Cardiac fibroblast (primary cell): ENCODE measurements around the gene PRKG1.
"Not testable (repeated sequence)": the region's sequence is repeated elsewhere in the genome, so short reads cannot be mapped to it uniquely, and the experiment has no call there.

Source experiments
- DNase-seq, 2 donors: peaks; one replicate each; pipeline versions ENCODE4 v3.0.0 to v3.0.0-alpha.2; 2010; ENCODE audit warnings: low read depth in 2 of 2
- H3K4me3 ChIP-seq, 2 donors: replicated peaks in 1 of 2; 1 replicate in 1 of 2; 2 replicates in 1 of 2; pipeline ENCODE4 v1.5.1; 2011; ENCODE audit warnings: low read depth in 2 of 2, low read length in 2 of 2, mild to moderate bottlenecking in 2 of 2, moderate library complexity in 1 of 2
- CTCF ChIP-seq: IDR thresholded peaks from one replicate; pipeline ENCODE4 v1.5.1; 2011; ENCODE audit warnings: low read depth, mild to moderate bottlenecking, low read length, inconsistent platforms

The PRKG1 gene

GRCh38 chr10:51747216-51747615 lies 672.9 kb downstream of the PRKG1 start:
- H3K4me3 ChIP-seq, result no peak overlapping the region
- no peak for DNase-seq
- no peak for TF ChIP-seq CTCF

GRCh38 chr10:51748959-51749358 lies 674.7 kb downstream of the PRKG1 start:
- TF ChIP-seq CTCF, result no peak
- no peak overlapping the region for H3K4me3 ChIP-seq
- DNase-seq, result peak in 1 of 2 donors; percentile 9

- H3K4me3 ChIP-seq, result no peak overlapping the region
- no peak for DNase-seq
- TF ChIP-seq CTCF, result no peak
Observed at GRCh38 chr10:51758366-51758765, 684.1 kb downstream of the PRKG1 start.

GRCh38 chr10:51758838-51759237 lies 684.6 kb downstream of the PRKG1 start:
- DNase-seq, H3K4me3 ChIP-seq: not testable (repeated sequence)

GRCh38 chr10:51759896-51760534 lies 685.7 kb downstream of the PRKG1 start:
- peak in 1 of 2 donors; percentile 8 for DNase-seq
- no peak for TF ChIP-seq CTCF
- H3K4me3 ChIP-seq, result no peak overlapping the region

- DNase-seq, result no peak
- no peak overlapping the region for H3K4me3 ChIP-seq
- no peak for TF ChIP-seq CTCF
Observed at GRCh38 chr10:51760864-51761640, 686.8 kb downstream of the PRKG1 start.

- DNase-seq, result no peak
- H3K4me3 ChIP-seq, result no peak overlapping the region
- TF ChIP-seq CTCF, result no peak
Observed at GRCh38 chr10:51763746-51764145, 689.5 kb downstream of the PRKG1 start.
